Neural cell (in vitro differentiated cells): ENCODE data around the gene ELP1. TPM values are rescaled to one million over a fixed set of nuclear protein-coding genes. Genes with fewer than 3 reads are reported as not detected.

ENCODE experiments used
- H2AFZ ChIP-seq: fragments of 200-600, 300-800 bp; sonication (generic), shearing (Covaris generic); 2 replicates; pipeline ENCODE4 v1.6.0; 2014; ENCODE audit warnings: low read depth, mild to moderate bottlenecking, antibody characterized with exemption, low read length, moderate library complexity
- H3F3A ChIP-seq: fragments of 200-600 bp; shearing (Covaris generic); 2 replicates; pipeline ENCODE4 v1.6.1; 2016; ENCODE audit warnings: mild to moderate bottlenecking, moderate library complexity, mixed read lengths, antibody characterized with exemption, low read length; ENCODE audit not compliant: insufficient read depth, poor library complexity, severe bottlenecking
- H3K27ac ChIP-seq: fragments of 200-600, 300-800 bp; sonication (generic), shearing (Covaris generic); 2 replicates; pipeline ENCODE4 v1.5.1; 2014; ENCODE audit warnings: mild to moderate bottlenecking, low read length, moderate library complexity
- H3K27me3 ChIP-seq: fragments of 300-800, 200-600 bp; sonication (generic), shearing (Covaris generic); 2 replicates; pipeline ENCODE4 v1.6.0; 2014; ENCODE audit warnings: mild to moderate bottlenecking, low read depth, low read length, moderate library complexity; ENCODE audit not compliant: insufficient read depth
- H3K36me3 ChIP-seq: fragments of 300-800, 200-600 bp; sonication (generic), shearing (Covaris generic); 2 replicates; pipeline ENCODE4 v1.5.1; 2014; ENCODE audit warnings: mild to moderate bottlenecking, antibody characterized with exemption, low read length, moderate library complexity; ENCODE audit not compliant: insufficient read depth
- H3K4me2 ChIP-seq: fragments of 300-800, 200-600 bp; sonication (generic), shearing (Covaris generic); 2 replicates; pipeline ENCODE4 v1.6.0; 2014; ENCODE audit warnings: mild to moderate bottlenecking, low read length
- H3K4me3 ChIP-seq: fragments of 300-800, 200-600 bp; sonication (generic), shearing (Covaris generic); 2 replicates; pipeline ENCODE4 v1.5.1; 2014; ENCODE audit warnings: mild to moderate bottlenecking, low read length, moderate library complexity
- H3K79me2 ChIP-seq: fragments of 200-600 bp; shearing (Covaris generic); replicated peaks from 2 replicates; pipeline ENCODE4 v1.6.0; 2014; ENCODE audit warnings: mild to moderate bottlenecking, low read length, moderate library complexity; ENCODE audit not compliant: insufficient read depth
- H3K9ac ChIP-seq: fragments of 300-800, 200-600 bp; sonication (generic), shearing (Covaris generic); 2 replicates; pipeline ENCODE4 v1.6.1; 2016; ENCODE audit warnings: mild to moderate bottlenecking, low read length, mixed read lengths
- H3K9me2 ChIP-seq: fragments of 200-600 bp; shearing (Covaris generic); 2 replicates; pipeline ENCODE4 v1.6.1; 2016; ENCODE audit warnings: mild to moderate bottlenecking, low read length, mixed read lengths; ENCODE audit not compliant: insufficient read depth
- H3K9me3 ChIP-seq: fragments of 200-600, 300-800 bp; sonication (generic), shearing (Covaris generic); 2 replicates; pipeline ENCODE4 v1.6.1; 2016; ENCODE audit warnings: mild to moderate bottlenecking, mixed run types, low read length, moderate library complexity, mixed read lengths
- H4K20me1 ChIP-seq: fragments of 200-600 bp; shearing (Covaris generic); 2 replicates; pipeline ENCODE4 v1.6.1; 2016; ENCODE audit warnings: mild to moderate bottlenecking, mixed run types; ENCODE audit not compliant: insufficient read depth
- EP300 ChIP-seq: fragments of 450-650 bp; conservative IDR thresholded peaks from 2 replicates; pipeline ENCODE4 v1.6.1; 2014; ENCODE audit warnings: antibody characterized with exemption, mild to moderate bottlenecking, moderate library complexity; ENCODE audit not compliant: poor library complexity, severe bottlenecking
- EZH2 ChIP-seq: fragments of 200-600, 300-800 bp; shearing (Covaris generic), sonication (generic); IDR thresholded peaks from 2 replicates; pipeline ENCODE4 v1.6.1; 2014; ENCODE audit warnings: antibody characterized with exemption, low read length, borderline replicate concordance, mild to moderate bottlenecking; ENCODE audit not compliant: insufficient read depth, poor library complexity, severe bottlenecking
- RAD21 ChIP-seq: fragments of 450-650 bp; conservative IDR thresholded peaks from 2 replicates; pipeline ENCODE4 v1.6.1; 2014; ENCODE audit warnings: antibody characterized with exemption, mild to moderate bottlenecking, moderate library complexity
- SMC3 ChIP-seq: fragments of 450-650 bp; conservative IDR thresholded peaks from 2 replicates; pipeline ENCODE4 v1.6.1; 2014; ENCODE audit warnings: antibody characterized with exemption, mild to moderate bottlenecking, moderate library complexity; ENCODE audit not compliant: poor library complexity
- polyA plus RNA-seq: library from polyadenylated mRNA; depleted of rRNA; stranded (reverse); fragments of >200 nt; gene quantifications from 2 replicates; pipeline ENCODE4 v1.2.3, GENCODE V29; 2014
- small RNA-seq, 3 experiments: library from RNA; depleted of rRNA; stranded (forward); fragments of <200 nt; gene quantifications; one replicate each; pipeline ENCODE3, GENCODE V24; 2012
- TF ChIP-seq, protein P1 (sequence below): IDR thresholded peaks from 2 replicates; pipeline ENCODE4 v1.6.1; 2012; ENCODE audit warnings: borderline replicate concordance

The ELP1 gene
- polyA plus RNA-seq, 1 donor from 2014 or later: 112 TPM

DNA sequence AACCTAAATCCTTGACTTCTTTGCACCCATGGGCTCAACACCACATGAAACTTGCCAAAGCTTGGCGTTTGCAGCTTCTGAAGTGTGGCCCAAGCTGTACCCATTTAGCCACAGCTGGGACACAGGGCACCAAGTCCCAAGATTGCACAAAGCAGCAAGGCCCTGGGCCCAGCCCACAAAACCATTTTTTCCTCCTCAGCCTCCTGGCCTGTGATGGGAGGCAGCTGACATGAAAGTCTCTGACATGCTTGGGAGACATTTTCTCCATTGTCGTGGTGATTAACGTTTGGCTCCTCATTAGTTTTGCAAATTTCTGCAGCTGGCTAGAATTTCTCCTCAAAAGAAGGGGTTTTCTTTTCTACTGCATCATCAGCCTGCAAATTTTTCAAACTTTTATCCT is 110.1 kb downstream of the ELP1 start:
- Histone ChIP-seq H3K27me3 (no peaks in the 10 kb centered on the region), H3K79me2 (no peaks in the 10 kb centered on the region), H2AFZ (no peak overlapping the region), H3K9me3 (no peaks in the 10 kb centered on the region), H3K4me3 (no peak overlapping the region), H3K36me3 (no peaks in the 10 kb centered on the region), H3K9me2 (no peaks in the 10 kb centered on the region), H4K20me1 (no peaks in the 10 kb centered on the region), H3K9ac (no peak overlapping the region), H3F3A (no peaks in the 10 kb centered on the region), H3K4me2 (no peak overlapping the region), H3K27ac (no peak overlapping the region)
- TF ChIP-seq EP300: no peak
- TF ChIP-seq, protein P1, sequence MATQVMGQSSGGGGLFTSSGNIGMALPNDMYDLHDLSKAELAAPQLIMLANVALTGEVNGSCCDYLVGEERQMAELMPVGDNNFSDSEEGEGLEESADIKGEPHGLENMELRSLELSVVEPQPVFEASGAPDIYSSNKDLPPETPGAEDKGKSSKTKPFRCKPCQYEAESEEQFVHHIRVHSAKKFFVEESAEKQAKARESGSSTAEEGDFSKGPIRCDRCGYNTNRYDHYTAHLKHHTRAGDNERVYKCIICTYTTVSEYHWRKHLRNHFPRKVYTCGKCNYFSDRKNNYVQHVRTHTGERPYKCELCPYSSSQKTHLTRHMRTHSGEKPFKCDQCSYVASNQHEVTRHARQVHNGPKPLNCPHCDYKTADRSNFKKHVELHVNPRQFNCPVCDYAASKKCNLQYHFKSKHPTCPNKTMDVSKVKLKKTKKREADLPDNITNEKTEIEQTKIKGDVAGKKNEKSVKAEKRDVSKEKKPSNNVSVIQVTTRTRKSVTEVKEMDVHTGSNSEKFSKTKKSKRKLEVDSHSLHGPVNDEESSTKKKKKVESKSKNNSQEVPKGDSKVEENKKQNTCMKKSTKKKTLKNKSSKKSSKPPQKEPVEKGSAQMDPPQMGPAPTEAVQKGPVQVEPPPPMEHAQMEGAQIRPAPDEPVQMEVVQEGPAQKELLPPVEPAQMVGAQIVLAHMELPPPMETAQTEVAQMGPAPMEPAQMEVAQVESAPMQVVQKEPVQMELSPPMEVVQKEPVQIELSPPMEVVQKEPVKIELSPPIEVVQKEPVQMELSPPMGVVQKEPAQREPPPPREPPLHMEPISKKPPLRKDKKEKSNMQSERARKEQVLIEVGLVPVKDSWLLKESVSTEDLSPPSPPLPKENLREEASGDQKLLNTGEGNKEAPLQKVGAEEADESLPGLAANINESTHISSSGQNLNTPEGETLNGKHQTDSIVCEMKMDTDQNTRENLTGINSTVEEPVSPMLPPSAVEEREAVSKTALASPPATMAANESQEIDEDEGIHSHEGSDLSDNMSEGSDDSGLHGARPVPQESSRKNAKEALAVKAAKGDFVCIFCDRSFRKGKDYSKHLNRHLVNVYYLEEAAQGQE: no peak
- no peak for TF ChIP-seq RAD21
- TF ChIP-seq EZH2: no peak
- no peak for TF ChIP-seq SMC3

Small RNA genes lying within 50 kb of the gene (small RNA-seq; reads per million reads assigned to genes)
- gene AL359692.1: 0 reads per million in 3 experiments

Other genes starting within 250 kb of the ELP1 start
- not detected in 2 replicates for gene ACTL7B, start 78.1 kb downstream of the ELP1 start, polyA plus RNA-seq
- gene ACTL7A, start 71.9 kb downstream of the ELP1 start, polyA plus RNA-seq: not detected in 2 replicates
- gene ABITRAM, start 276 bp upstream of the ELP1 start, polyA plus RNA-seq: 19.9 and 21.1 TPM in 2 replicates
- gene CTNNAL1, start 79.4 kb upstream of the ELP1 start, polyA plus RNA-seq: 14.3 and 24.7 TPM in 2 replicates
- gene TMEM245, start 185.8 kb upstream of the ELP1 start, polyA plus RNA-seq: 30.2 and 32.1 TPM in 2 replicates
- gene FRRS1L, start 233.1 kb upstream of the ELP1 start, polyA plus RNA-seq: 20.4 and 24.6 TPM in 2 replicates